Measurements from ENCODE around the gene LEP. TPM values are rescaled to one million over a fixed set of nuclear protein-coding genes. Genes with fewer than 3 reads are reported as not detected.
"Not testable (repeated sequence)": the region's sequence is repeated elsewhere in the genome, so short reads cannot be mapped to it uniquely, and the experiment has no call there.

The LEP gene
- total RNA-seq, 1 experiment from 2014 or later = not detected

- H3K4me2 ChIP-seq (ENCODE audit: low read length); H3K4me3 ChIP-seq (replicated peaks in 1 of 2; ENCODE audit: low read depth in 1 of 2, low read length in 2 of 2); ATAC-seq; H3K9me3 ChIP-seq (ENCODE audit: control insufficient read depth in 1 of 2, insufficient read depth in 1 of 2, low read depth in 1 of 2, low read length in 2 of 2); H3K9me2 ChIP-seq (ENCODE audit: insufficient read depth); H4K20me1 ChIP-seq (ENCODE audit: insufficient read depth); intact Hi-C loops (cut with micrococcal nuclease); BruUV-seq (replicated peaks); H3K27me3 ChIP-seq (ENCODE audit: insufficient read depth, low read length); H3K9ac ChIP-seq (ENCODE audit: low read length); H3K27ac ChIP-seq (ENCODE audit: low read depth, low read length); H3K79me2 ChIP-seq (ENCODE audit: insufficient read depth, low read length); RAD21 ChIA-PET (ENCODE audit: low non-redundant PET in 1 of 2, low total read pairs in 2 of 2, uncharacterized antibody in 2 of 2, unreplicated experiment in 2 of 2); POLR2A ChIA-PET; CTCF ChIA-PET; H2AFZ ChIP-seq (ENCODE audit: low read depth, low read length, poor library complexity, severe bottlenecking); H3K36me3 ChIP-seq (ENCODE audit: control insufficient read depth in 1 of 2, insufficient read depth in 2 of 2, low read length in 2 of 2); H3K4me1 ChIP-seq (ENCODE audit: control insufficient read depth in 1 of 2, insufficient read depth in 2 of 2, low read length in 2 of 2); DNase-seq (ENCODE audit: low read depth, low spot score): not testable (repeated sequence)
Measured at GRCh38 chr7:128298004-128298403, 56.9 kb downstream of the LEP start.

DNA sequence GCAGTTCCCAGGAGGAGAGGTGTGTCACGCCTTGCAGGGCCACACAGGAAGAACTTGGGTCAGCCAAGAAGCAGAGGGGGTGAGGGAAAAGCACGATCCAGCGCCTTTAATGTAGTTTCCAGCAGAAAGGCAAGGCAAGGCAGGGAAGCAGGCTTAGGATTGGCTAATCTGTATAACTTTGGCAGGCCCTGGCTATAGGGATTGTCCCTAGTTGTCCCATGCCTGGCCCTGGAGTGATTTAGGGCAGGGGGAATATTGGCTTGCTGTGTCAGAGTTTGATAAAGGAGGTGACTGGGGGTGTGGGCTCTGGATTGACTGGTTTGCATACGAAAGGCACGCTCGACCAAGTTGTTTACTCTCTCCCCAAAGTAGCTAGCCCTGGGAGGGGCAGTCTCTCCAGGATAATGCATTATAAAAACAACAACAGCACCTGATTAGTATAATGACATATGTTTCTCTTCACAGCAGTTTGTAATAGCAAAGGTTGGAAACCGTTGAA, 58.1 kb downstream of the LEP start:
- H3K27me3 ChIP-seq (ENCODE audit: insufficient read depth, low read length) = no peaks in the 10 kb centered on the region
- ChIA-PET RAD21 (ENCODE audit: low non-redundant PET in 1 of 2, low total read pairs in 2 of 2, uncharacterized antibody in 2 of 2, unreplicated experiment in 2 of 2) (no interaction called here), POLR2A (no interaction called here), CTCF (no interaction called here)
- no peaks in the 10 kb centered on the region for H3K4me1 ChIP-seq (ENCODE audit: control insufficient read depth in 1 of 2, insufficient read depth in 2 of 2, low read length in 2 of 2)
- BruUV-seq (replicated peaks) = no TSS peak
- H3K79me2 ChIP-seq (ENCODE audit: insufficient read depth, low read length) = no peaks in the 10 kb centered on the region
- intact Hi-C loops (cut with micrococcal nuclease) = no loop called here
- no peak overlapping the region for H3K4me3 ChIP-seq (replicated peaks in 1 of 2; ENCODE audit: low read depth in 1 of 2, low read length in 2 of 2)
- DNase-seq (ENCODE audit: low read depth, low spot score) = no peak
- ATAC-seq = no peak
- TF ChIP-seq ZNF274 (IDR thresholded peaks at IDR 0.05; ENCODE audit: low read depth, low read length) (no peak), SIN3A (IDR thresholded peaks at IDR 0.05; ENCODE audit: low read depth) (no peak), POLR2AphosphoS5 (IDR thresholded peaks at IDR 0.05; ENCODE audit: low read depth, low read length) (no peak), SP1 (IDR thresholded peaks at IDR 0.05; ENCODE audit: low read depth) (no peak), RAD21 (IDR thresholded peaks at IDR 0.05; ENCODE audit: low read depth) (no peak), CBX3 (IDR thresholded peaks at IDR 0.05; ENCODE audit: low read depth) (no peak), FOSL1 (IDR thresholded peaks at IDR 0.05; ENCODE audit: low read depth) (no peak)
- TF ChIP-seq, protein P1, sequence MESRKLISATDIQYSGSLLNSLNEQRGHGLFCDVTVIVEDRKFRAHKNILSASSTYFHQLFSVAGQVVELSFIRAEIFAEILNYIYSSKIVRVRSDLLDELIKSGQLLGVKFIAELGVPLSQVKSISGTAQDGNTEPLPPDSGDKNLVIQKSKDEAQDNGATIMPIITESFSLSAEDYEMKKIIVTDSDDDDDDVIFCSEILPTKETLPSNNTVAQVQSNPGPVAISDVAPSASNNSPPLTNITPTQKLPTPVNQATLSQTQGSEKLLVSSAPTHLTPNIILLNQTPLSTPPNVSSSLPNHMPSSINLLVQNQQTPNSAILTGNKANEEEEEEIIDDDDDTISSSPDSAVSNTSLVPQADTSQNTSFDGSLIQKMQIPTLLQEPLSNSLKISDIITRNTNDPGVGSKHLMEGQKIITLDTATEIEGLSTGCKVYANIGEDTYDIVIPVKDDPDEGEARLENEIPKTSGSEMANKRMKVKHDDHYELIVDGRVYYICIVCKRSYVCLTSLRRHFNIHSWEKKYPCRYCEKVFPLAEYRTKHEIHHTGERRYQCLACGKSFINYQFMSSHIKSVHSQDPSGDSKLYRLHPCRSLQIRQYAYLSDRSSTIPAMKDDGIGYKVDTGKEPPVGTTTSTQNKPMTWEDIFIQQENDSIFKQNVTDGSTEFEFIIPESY (IDR thresholded peaks at IDR 0.05; ENCODE audit: extremely low read depth, insufficient replicate concordance, low read length) = no peak
- no peaks in the 10 kb centered on the region for H3K9me2 ChIP-seq (ENCODE audit: insufficient read depth)
- no peaks in the 10 kb centered on the region for H4K20me1 ChIP-seq (ENCODE audit: insufficient read depth)
- H2AFZ ChIP-seq (ENCODE audit: low read depth, low read length, poor library complexity, severe bottlenecking) = no peak overlapping the region
- H3K27ac ChIP-seq (ENCODE audit: low read depth, low read length) = no peak overlapping the region
- H3K4me2 ChIP-seq (ENCODE audit: low read length) = no peak overlapping the region
- H3K9ac ChIP-seq (ENCODE audit: low read length) = no peak overlapping the region
- H3K36me3 ChIP-seq (ENCODE audit: control insufficient read depth in 1 of 2, insufficient read depth in 2 of 2, low read length in 2 of 2) = no peaks in the 10 kb centered on the region
- H3K9me3 ChIP-seq (ENCODE audit: control insufficient read depth in 1 of 2, insufficient read depth in 1 of 2, low read depth in 1 of 2, low read length in 2 of 2) = no peaks in the 10 kb centered on the region
